HG02588 (cell line): ENCODE results near the gene PDGFC.

Experiments
- ATAC-seq: cut with Tn5 transposase; IDR thresholded peaks from one replicate; pipeline ENCODE4 v1.9.1; 2021; ENCODE audit warnings: mild to moderate bottlenecking, moderate library complexity; ENCODE audit not compliant: unreplicated experiment

Gene PDGFC

GRCh38 chr4:156971676-156972378, at the start of gene PDGFC:
PDGFC (minus strand) TSS chr4:156971799; CDS start chr4:156970903, 896 bp downstream.
- peak; percentile 33 for ATAC-seq

GRCh38 chr4:157020882-157021281, 49.3 kb upstream of the PDGFC start:
- ATAC-seq = no peak

- no peak for ATAC-seq
Observed at GRCh38 chr4:157018920-157019490, 47.4 kb upstream of the PDGFC start.

GRCh38 chr4:157014621-157015591, 43.3 kb upstream of the PDGFC start:
- no peak for ATAC-seq

- no peak for ATAC-seq
Observed at GRCh38 chr4:157013656-157014055, 42.1 kb upstream of the PDGFC start.

- no peak for ATAC-seq
Observed at GRCh38 chr4:157012781-157013180, 41.2 kb upstream of the PDGFC start.

- no peak for ATAC-seq
Observed at GRCh38 chr4:157012296-157012695, 40.7 kb upstream of the PDGFC start.

- no peak for ATAC-seq
Observed at GRCh38 chr4:157010630-157011029, 39.0 kb upstream of the PDGFC start.

- no peak for ATAC-seq
Observed at GRCh38 chr4:157005831-157006230, 34.2 kb upstream of the PDGFC start.

- ATAC-seq = no peak
Observed at GRCh38 chr4:157005193-157005592, 33.6 kb upstream of the PDGFC start.

- ATAC-seq = no peak
Observed at GRCh38 chr4:157004279-157005161, 32.9 kb upstream of the PDGFC start.

GRCh38 chr4:156999175-156999517, 27.5 kb upstream of the PDGFC start:
- ATAC-seq = no peak

GRCh38 chr4:156998500-156999174, 27.0 kb upstream of the PDGFC start:
- ATAC-seq = no peak

- ATAC-seq = no peak
Observed at GRCh38 chr4:156992943-156993342, 21.3 kb upstream of the PDGFC start.

- ATAC-seq = no peak
Observed at GRCh38 chr4:156991161-156991560, 19.6 kb upstream of the PDGFC start.

GRCh38 chr4:156983366-156983765, 11.8 kb upstream of the PDGFC start:
- no peak for ATAC-seq

GRCh38 chr4:156981262-156981769, 9.7 kb upstream of the PDGFC start:
- no peak for ATAC-seq

- no peak for ATAC-seq
Observed at GRCh38 chr4:156977435-156978160, 6.0 kb upstream of the PDGFC start.

- ATAC-seq = no peak
Observed at GRCh38 chr4:156976147-156976546, 4.5 kb upstream of the PDGFC start.
